Activated CD4-positive, alpha-beta T cell treated with anti-CD3 and anti-CD28 coated beads for 36 hours (primary cell): Measurements from ENCODE around the gene RAB3IL1. TPM values are rescaled to one million over a fixed set of nuclear protein-coding genes. Genes with fewer than 3 reads are reported as not detected.

Experiments used
- ATAC-seq: fragments of 200-7000 bp; cut with Tn5 transposase; one replicate; pipeline ENCODE4 v1.10.0; 2021; ENCODE audit warnings: mild to moderate bottlenecking, moderate library complexity
- CTCF ChIA-PET: fragments of 350-600 bp; sonication (Branson Sonifier 250); formaldehyde crosslinking; loops from one replicate; lab custom pipeline; 2021; ENCODE audit warnings: antibody characterized with exemption; lab: Charles Lee
- POLR2A ChIA-PET: fragments of 350-600 bp; sonication (Branson Sonifier 250); formaldehyde crosslinking; loops from one replicate; lab custom pipeline; 2021; ENCODE audit warnings: antibody characterized with exemption, inconsistent platforms; lab: Charles Lee
- DNase-seq: peaks from one replicate; pipeline ENCODE4 v3.0.0-alpha.2; 2020
- H3K27ac Mint-ChIP-seq: one replicate; pipeline ENCODE4 v1.8.0; 2021; ENCODE audit warnings: mixed read lengths
- H3K27me3 Mint-ChIP-seq: one replicate; pipeline ENCODE4 v1.8.0; 2021; ENCODE audit warnings: mixed read lengths
- H3K36me3 Mint-ChIP-seq: one replicate; pipeline ENCODE4 v1.8.0; 2021; ENCODE audit warnings: low read depth, mixed read lengths
- H3K4me1 Mint-ChIP-seq: one replicate; pipeline ENCODE4 v1.8.0; 2021; ENCODE audit warnings: mixed read lengths
- H3K4me3 Mint-ChIP-seq: one replicate; pipeline ENCODE4 v1.8.0; 2021; ENCODE audit warnings: mild to moderate bottlenecking, moderate library complexity, mixed read lengths
- H3K9me3 Mint-ChIP-seq: one replicate; pipeline ENCODE4 v1.8.0; 2021; ENCODE audit warnings: low read depth, mixed read lengths
- intact Hi-C, 2 experiments: fragments of 100-400 bp; cut with DNase I in 1 of 2; cut with micrococcal nuclease in 1 of 2; formaldehyde crosslinking; loops; one replicate each; pipeline versions ENCODE4 v1.14.2 to v1.15.1; 2022 to 2024; cut with DNase I, micrococcal nuclease
- total RNA-seq, 2 experiments: library from RNA; stranded (reverse); gene quantifications; one replicate each; pipeline ENCODE4 v1.2.3, GENCODE V29; 2021

The RAB3IL1 gene
- total RNA-seq, 2 experiments from 2014 or later: 0.09 TPM; not detected in 1

DNA sequence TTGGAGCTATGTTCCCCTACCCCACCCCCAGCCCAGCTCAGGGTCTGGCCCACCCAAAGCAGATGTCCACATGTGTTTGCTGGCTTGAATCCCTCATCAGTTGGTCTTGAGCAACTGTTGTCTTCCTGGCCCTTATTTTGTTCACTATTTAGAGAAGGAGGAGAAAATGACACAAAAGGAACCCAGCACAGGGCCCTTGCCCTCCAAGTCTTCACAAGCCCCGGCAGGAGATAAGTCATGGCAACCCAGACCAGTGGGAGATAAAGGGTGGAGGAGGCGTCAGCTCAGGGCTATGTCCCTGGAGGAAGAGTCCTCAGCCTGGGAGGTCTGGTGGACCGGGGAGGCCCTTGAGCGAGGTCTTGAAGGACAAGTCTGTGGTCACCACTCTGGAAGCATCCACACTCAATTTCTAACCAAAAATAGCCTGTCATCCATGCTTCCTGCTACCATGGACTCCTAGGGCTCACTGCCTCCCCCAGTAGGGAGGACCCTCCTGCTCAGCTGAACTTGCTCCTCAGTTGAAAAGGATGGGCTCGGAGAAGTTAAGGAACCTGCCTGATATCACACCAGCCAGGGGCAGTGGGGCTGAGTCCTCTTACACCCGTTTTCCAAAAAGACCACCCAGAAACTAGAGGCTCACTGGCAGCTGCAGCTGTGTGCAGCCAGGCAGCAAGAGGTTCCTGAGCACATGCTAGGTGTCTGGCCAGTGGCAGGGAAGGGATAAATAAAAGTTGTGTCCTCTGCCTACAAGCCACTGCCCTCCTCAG is 1.8 kb upstream of the RAB3IL1 start:
- intact Hi-C loops: no loop called here
- DNase-seq: no peak
- no peak overlapping the region for H3K4me3 Mint-ChIP-seq
- H3K36me3 Mint-ChIP-seq: no peaks in the 10 kb centered on the region
- ChIA-PET POLR2A (no interaction called here), CTCF (interaction anchor here (0.9 to 2.1 kb wide), 2 partner anchors 31 to 163 kb away, joined by 4 to 7 read pairs; partner anchors contain the start of gene BEST1)
- no peak for ATAC-seq
- H3K9me3 Mint-ChIP-seq: no peaks in the 10 kb centered on the region
- peaks cover 4% of the 10 kb centered on the region for H3K4me1 Mint-ChIP-seq
- H3K27ac Mint-ChIP-seq: no peak overlapping the region
- peaks cover 44% of the 10 kb centered on the region for H3K27me3 Mint-ChIP-seq

DNA sequence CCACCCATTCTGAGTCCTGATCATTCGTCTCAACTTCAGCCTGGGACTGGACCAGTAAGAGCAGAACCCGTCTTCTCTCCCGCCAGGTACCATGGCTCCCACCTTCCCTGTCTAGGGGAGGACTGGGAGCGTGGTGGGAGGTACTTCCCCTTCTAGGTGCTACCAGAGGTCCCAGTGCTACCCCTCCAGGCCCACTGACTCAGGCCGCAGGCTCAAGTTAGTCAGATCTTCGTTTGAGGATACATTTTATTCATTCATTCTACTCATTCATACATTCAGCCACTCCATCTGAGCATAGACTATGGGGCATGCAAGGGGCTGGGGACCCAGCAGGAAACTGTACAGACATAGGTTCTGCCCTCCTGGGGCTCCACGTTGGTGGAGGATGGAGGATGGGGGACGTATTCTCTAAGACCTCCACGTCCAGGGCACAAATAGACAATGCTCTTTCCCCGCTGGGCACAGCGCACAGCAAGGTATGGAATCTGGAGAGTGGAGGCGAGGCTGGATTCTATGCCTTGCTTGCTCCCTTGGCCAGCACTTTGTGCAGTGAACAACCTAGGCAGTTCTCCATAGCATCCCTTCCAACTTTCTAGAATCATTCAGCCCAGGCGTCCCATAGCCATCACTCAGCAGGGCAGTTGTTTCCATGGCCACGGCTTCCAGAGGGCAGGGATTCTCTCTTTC is 1.0 kb upstream of the RAB3IL1 start:
- peak overlapping the region; percentile 6 for H3K27ac Mint-ChIP-seq
- no peaks in the 10 kb centered on the region for H3K36me3 Mint-ChIP-seq
- ATAC-seq: no peak
- DNase-seq: no peak
- peak overlapping the region; percentile 63 for H3K4me3 Mint-ChIP-seq
- peaks cover 4% of the 10 kb centered on the region for H3K4me1 Mint-ChIP-seq
- no peaks in the 10 kb centered on the region for H3K9me3 Mint-ChIP-seq
- POLR2A ChIA-PET: no interaction called here
- peaks cover 49% of the 10 kb centered on the region for H3K27me3 Mint-ChIP-seq
- CTCF ChIA-PET: no interaction called here
- intact Hi-C loops: no loop called here

DNA sequence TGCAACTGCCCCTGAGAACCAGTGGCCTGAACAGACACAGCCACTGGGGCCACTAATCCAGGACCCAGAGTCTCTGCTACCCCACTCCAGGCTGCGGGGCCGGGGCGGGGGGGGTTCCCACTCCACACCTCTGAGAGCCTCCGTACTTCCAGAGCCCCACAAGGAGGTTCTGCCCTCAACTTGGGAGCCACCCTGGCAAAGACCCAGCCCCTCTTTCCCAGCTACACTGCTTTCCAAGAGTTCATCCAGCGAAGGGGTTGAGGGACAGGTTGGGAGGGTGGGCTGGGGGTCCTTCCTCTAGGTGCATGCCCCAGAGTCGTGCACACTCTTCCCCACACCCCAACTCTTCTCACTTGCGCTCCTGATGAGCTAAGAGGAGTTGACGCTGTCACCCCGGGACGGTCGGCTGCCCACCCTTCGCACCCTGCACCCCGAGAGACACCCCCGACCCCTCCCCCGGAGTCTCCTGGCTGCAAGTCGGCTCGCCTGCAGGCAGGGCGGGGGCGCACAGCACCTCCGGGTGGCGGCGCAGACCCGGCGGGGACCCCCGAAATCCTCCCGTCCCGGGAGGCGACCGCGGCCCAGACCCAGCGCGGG is 531 bp downstream of the RAB3IL1 start:
- Mint-ChIP-seq H3K36me3 (no peaks in the 10 kb centered on the region), H3K27ac (no peak overlapping the region), H3K4me1 (peaks cover 4% of the 10 kb centered on the region), H3K4me3 (no peak overlapping the region), H3K27me3 (peaks cover 49% of the 10 kb centered on the region), H3K9me3 (no peaks in the 10 kb centered on the region)
- POLR2A ChIA-PET: no interaction called here
- intact Hi-C loops: no loop called here
- ATAC-seq (peak; percentile 27), DNase-seq (no peak)
- CTCF ChIA-PET: interaction anchor here (0.5 to 4.0 kb wide), 2 partner anchors 19 to 130 kb away, joined by 3 to 23 read pairs; no protein-coding TSS in a partner anchor

DNA sequence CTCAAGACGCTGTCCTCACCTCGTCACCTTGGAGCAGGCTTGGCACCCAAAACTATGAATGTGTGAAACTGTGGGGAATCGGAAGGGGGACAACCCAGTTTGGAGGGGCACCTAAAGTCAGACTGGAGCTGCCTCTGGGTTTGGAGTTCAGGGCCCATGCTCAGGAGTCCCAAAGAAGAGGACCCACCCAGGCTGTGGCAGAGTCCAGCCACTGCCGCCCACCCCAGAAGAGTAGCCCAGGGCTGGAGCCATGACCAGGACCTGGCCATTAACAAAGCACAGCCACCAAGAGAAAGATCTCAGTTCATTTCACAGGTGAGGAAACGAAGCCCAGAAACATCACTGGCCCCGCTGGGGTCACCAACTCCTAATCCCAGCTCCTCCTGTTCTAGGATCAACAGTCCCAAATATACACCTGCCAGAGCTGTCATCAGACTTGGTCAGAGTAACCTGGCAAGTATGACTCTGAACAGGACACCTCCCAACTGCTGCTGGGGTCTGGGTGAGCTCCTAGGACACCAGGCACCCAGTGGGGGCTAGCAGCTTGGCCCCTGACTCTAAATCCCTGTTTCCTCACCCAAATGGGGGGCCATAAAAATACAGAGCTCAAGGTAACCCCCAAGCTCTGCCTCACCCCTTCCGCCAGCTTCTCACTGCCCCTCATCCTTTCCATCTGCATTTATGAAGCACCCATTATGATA is 2.7 kb downstream of the RAB3IL1 start:
- H3K4me1 Mint-ChIP-seq: peaks cover 4% of the 10 kb centered on the region
- ATAC-seq: no peak
- ChIA-PET CTCF (interaction anchor here (0.5 to 4.0 kb wide), 5 partner anchors 16 to 965 kb away, joined by 3 to 23 read pairs (median 5); no protein-coding TSS in a partner anchor), POLR2A (interaction anchor here (0.6 kb wide), 2 partner anchors 74 to 212 kb away, joined by 3 to 4 read pairs; no protein-coding TSS in a partner anchor)
- no peaks in the 10 kb centered on the region for H3K9me3 Mint-ChIP-seq
- no peak for DNase-seq
- H3K4me3 Mint-ChIP-seq: no peak overlapping the region
- H3K27me3 Mint-ChIP-seq: peaks cover 38% of the 10 kb centered on the region
- intact Hi-C loops: no loop called here
- no peak overlapping the region for H3K27ac Mint-ChIP-seq
- H3K36me3 Mint-ChIP-seq: no peaks in the 10 kb centered on the region

DNA sequence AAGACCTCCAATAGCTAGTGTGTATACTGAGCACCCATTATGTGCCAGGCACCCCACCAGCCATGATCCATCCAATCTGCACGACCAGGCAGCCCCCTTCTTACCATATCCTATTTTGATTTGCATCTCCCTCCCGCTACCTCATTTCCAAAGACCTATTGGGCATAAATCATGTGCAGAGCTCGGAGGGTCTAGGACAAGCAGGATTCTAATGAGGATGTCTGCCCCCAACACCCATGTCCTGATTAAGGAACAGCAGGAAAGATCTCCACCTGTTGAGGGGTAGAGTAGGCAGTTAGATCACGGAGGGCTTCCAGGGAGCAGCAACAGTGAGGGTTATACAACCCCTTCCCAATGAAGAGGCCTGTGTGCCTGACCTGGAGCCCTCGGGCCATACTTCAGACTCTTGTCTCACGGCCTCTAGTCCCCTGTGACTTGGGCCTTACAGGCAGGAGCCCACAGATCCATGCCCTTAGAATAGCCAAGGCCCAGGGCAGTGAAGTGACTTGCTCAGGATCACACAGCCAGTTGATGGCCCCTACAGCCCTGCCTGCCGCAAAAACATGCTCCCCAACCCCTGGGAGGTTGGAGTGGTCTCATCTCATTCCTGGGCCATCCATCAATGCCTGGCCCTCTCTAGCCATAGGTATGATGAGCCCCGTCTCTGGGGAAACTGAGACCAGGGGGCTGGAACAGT is 3.5 kb downstream of the RAB3IL1 start:
- POLR2A ChIA-PET: interaction anchor here (0.6 kb wide), 1 partner anchor 75 kb away, joined by 3 read pairs; no protein-coding TSS in a partner anchor
- peaks cover 35% of the 10 kb centered on the region for H3K27me3 Mint-ChIP-seq
- no peaks in the 10 kb centered on the region for H3K9me3 Mint-ChIP-seq
- CTCF ChIA-PET: interaction anchor here (0.5 to 4.0 kb wide), 3 partner anchors 14 to 168 kb away, joined by 3 to 23 read pairs (median 12); no protein-coding TSS in a partner anchor
- intact Hi-C loops: no loop called here
- H3K4me3 Mint-ChIP-seq: no peak overlapping the region
- H3K27ac Mint-ChIP-seq: no peak overlapping the region
- DNase-seq: no peak
- no peaks in the 10 kb centered on the region for H3K36me3 Mint-ChIP-seq
- H3K4me1 Mint-ChIP-seq: peaks cover 4% of the 10 kb centered on the region
- no peak for ATAC-seq

DNA sequence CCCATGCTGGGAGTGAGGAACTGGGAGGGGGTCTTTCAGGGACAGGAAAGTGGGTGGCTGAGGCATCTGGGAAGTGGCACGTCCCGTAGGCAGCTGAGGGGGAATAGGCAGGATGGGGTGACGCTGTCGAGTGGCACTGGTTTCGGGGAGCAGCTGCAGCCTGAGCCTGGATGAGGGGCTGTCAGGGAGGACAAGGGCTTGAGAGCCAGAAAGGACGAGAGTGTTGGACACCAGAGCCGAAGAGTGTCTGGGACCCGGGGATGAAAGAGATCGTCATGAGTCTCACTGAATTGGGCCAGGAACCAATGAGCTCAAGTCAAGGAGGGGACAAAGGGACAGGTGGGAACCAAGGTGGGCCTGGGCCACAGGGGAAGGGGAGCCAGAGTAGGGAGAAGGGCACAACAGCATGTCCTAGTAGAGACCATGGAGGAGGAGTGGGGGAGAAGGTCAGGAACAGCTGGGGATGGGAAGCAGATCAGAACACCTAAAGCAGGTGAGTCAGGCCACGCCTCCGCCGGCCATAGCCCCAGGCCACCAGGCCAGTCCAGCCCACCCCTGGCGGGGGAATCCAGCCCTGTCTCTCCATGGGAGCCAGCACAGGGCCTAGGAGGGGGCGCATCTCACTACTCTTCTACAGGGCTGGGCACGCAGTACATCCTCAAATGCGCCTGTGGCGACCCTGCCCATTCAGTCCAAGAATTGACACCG is 4.2 kb downstream of the RAB3IL1 start:
- no peaks in the 10 kb centered on the region for H3K9me3 Mint-ChIP-seq
- H3K27me3 Mint-ChIP-seq: peaks cover 28% of the 10 kb centered on the region
- POLR2A ChIA-PET: no interaction called here
- ATAC-seq (no peak), DNase-seq (no peak)
- intact Hi-C loops: no loop called here
- H3K36me3 Mint-ChIP-seq: no peaks in the 10 kb centered on the region
- peaks cover 4% of the 10 kb centered on the region for H3K4me1 Mint-ChIP-seq
- CTCF ChIA-PET: interaction anchor here (0.5 to 4.0 kb wide), 3 partner anchors 13 to 169 kb away, joined by 3 to 23 read pairs (median 12); no protein-coding TSS in a partner anchor
- no peak overlapping the region for H3K27ac Mint-ChIP-seq
- no peak overlapping the region for H3K4me3 Mint-ChIP-seq

DNA sequence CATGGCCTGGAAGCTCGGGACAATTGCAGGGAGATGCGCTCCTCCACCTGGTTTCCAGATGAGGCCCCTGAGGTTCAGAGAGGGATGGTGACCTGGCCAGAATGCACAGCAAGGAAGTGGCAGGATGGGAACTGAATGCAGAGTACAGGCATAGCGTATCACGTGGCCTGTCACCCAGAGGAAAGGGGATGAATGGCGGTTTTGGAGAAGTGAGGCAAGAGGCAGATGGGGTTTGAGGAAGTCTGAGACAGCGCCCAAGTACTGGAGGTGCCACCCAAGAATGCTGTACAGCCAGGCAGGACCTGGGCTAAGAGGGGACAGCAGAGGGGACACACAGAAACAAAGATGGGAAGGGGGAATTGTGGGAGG is 4.9 kb downstream of the RAB3IL1 start:
- no peaks in the 10 kb centered on the region for H3K36me3 Mint-ChIP-seq
- no peaks in the 10 kb centered on the region for H3K9me3 Mint-ChIP-seq
- POLR2A ChIA-PET: no interaction called here
- ATAC-seq (no peak), DNase-seq (no peak)
- H3K4me1 Mint-ChIP-seq: no peaks in the 10 kb centered on the region
- H3K27ac Mint-ChIP-seq: no peak overlapping the region
- H3K27me3 Mint-ChIP-seq: peaks cover 22% of the 10 kb centered on the region
- H3K4me3 Mint-ChIP-seq: no peak overlapping the region
- intact Hi-C loops: no loop called here
- CTCF ChIA-PET: no interaction called here

DNA sequence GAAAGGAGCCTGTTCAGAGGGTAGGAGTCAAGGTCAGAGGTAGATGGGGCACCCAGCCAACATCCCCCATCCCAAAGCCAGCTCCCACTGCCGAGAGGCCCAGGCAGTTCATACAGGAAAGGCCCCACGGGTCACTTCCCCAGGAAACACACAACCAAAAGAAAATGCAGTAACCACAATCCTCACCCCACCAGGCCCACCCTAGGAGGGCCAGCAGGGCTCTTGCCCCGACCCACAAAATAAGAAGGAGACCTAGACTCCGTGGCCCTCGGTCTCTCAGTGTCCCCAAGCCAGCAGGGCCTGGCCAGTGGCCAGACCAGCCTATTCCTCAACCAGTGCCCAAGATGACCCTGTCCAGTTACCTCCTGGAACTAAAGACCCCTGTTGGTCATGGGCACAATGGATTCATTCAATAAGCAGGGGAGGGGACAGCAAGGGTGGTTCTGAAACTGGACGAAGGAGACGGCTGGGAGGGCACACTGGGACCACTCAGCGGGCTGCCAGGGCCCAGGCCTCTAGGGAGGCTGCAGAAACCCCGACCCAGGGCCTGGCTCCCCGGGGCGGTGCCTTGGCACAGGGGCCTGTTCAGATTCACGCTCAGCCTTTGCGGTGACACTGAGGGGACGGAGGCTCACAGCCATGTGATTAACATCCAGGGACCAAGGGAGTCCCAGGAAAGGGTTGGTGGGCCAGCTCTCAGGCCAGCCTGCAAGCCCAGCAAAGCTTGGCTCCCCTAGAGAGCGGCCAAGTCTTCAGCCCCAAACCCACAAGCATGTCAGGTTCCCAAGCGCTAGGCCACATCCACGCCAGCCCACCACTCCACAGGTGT is 5.5 kb downstream of the RAB3IL1 start:
- Mint-ChIP-seq H3K4me1 (no peaks in the 10 kb centered on the region), H3K4me3 (no peak overlapping the region), H3K36me3 (no peaks in the 10 kb centered on the region), H3K9me3 (no peaks in the 10 kb centered on the region), H3K27me3 (peaks cover 21% of the 10 kb centered on the region), H3K27ac (no peak overlapping the region)
- intact Hi-C loops: no loop called here
- POLR2A ChIA-PET: no interaction called here
- CTCF ChIA-PET: interaction anchor here (0.6 kb wide), 1 partner anchor 25 kb away, joined by 3 read pairs; no protein-coding TSS in a partner anchor
- DNase-seq (no peak), ATAC-seq (no peak)

DNA sequence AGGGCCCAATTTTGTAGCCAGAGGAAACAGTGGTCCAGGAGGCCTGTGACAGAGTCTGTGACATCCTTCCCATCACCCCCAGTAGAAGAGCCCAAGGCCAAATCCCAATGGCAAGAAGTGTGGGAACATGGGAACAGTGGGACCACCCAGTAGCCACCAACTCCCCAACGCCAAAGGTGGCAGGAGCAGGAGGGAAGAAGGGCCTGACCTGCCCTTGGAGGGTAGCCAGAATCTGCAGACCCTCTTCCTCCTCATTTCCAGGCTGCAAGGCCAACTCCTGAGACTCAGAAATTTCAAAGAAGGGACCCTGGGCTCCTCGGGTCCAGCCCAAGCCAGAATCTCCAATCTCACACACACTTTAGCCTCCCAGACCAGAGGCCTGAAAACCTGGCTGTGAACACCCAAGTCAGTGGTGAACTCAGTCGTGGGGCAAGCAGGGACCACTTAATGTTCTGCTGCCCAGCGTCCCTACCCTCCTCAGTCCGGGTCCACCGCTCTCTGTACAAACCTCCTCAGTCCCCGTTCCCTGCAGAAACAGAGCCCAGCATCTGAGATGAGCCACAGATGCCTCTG is 6.2 kb downstream of the RAB3IL1 start:
- no peak overlapping the region for H3K4me3 Mint-ChIP-seq
- no peaks in the 10 kb centered on the region for H3K4me1 Mint-ChIP-seq
- no peak overlapping the region for H3K27ac Mint-ChIP-seq
- no peaks in the 10 kb centered on the region for H3K36me3 Mint-ChIP-seq
- POLR2A ChIA-PET: no interaction called here
- DNase-seq (no peak), ATAC-seq (no peak)
- CTCF ChIA-PET: interaction anchor here (0.6 kb wide), 1 partner anchor 25 kb away, joined by 3 read pairs; no protein-coding TSS in a partner anchor
- H3K27me3 Mint-ChIP-seq: peaks cover 16% of the 10 kb centered on the region
- intact Hi-C loops: no loop called here
- no peaks in the 10 kb centered on the region for H3K9me3 Mint-ChIP-seq
